SK-N-DZ (cell line): Measurements from ENCODE around the gene CDK14.
"Not testable (repeated sequence)": the region's sequence is repeated elsewhere in the genome, so short reads cannot be mapped to it uniquely, and the experiment has no call there.

Source experiments
- DNase-seq: peaks from one replicate; pipeline ENCODE4 v3.0.0-alpha.2; 2015; ENCODE audit warnings: low spot score

Gene CDK14

GRCh38 chr7:90715067-90715466 is 118.9 kb downstream of the CDK14 start:
- no peak for DNase-seq

GRCh38 chr7:90717296-90718060 is 121.4 kb downstream of the CDK14 start:
- no peak for DNase-seq

DNA sequence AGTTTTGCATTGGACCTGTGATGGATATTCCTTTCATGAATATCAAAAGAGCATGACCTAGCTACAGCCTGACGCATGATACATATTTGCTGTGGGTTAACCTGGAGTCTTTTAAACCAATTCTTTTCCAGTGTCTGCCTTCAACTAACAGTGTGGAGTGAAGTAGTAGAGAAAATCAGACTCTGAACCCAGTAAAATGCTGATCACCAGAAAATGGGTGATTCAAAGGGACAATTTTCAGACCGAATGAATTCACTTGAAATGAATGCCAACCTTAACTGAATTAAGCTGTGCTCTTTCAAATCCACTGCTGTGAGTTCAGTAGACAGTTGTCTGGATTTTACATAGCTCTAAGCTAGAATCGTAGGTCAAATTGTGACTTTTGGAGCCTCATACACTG is 123.0 kb downstream of the CDK14 start:
- DNase-seq, result no peak

GRCh38 chr7:90720984-90721760 is 125.1 kb downstream of the CDK14 start:
- DNase-seq, result no peak

DNA sequence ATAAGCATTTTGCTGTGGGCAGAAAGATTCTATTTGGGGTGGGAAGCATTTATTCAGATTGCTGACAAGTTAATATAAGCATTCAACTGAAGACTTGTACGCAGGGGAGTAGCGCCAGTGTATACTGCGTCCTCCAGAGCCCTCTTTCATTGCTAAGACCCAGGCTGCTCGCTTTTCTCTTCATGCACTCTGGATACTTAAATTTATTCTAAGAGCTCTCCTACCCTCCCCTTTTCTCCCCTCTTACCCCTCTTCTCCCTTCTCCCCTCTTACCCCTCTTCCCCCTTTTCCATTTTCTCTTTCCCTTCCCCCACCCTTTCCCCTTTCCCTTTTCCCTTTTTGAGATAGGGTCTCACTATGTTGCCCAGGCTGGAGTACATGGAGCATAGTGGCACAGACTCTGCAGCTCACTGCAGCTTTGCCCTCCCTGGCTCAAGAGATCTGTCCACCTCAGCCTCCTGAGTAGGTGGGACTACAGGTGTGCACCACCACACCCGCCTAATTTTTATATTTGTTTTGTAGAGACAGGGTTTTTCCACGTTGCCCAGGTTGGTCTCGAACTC is 125.8 kb downstream of the CDK14 start:
- no peak for DNase-seq

GRCh38 chr7:90723233-90723632 is 127.1 kb downstream of the CDK14 start:
- no peak for DNase-seq

- DNase-seq, result no peak
These were observed 127.7 kb downstream of the CDK14 start for GRCh38 chr7:90723866-90724265.

DNA sequence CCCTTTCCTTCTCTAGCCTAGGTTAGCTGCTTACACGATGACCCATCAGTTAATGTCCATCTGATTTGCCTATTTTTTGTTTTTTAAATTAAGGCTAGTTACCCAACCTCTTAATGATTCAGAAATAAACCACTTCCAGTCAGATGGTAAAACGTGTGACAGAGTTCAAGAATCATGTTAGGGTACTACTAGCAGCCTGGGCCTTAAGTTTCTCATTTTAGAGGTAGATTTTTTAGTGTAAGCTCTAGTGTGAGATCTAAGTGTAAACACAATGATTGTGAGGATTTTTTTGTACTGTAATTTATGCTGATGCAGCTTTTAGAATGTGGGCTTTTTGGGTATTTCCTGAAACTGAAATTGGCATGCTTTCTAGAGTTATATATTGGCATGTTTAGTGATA is 130.0 kb downstream of the CDK14 start:
- DNase-seq, result no peak

GRCh38 chr7:90726623-90727022 is 130.5 kb downstream of the CDK14 start:
- no peak for DNase-seq

DNA sequence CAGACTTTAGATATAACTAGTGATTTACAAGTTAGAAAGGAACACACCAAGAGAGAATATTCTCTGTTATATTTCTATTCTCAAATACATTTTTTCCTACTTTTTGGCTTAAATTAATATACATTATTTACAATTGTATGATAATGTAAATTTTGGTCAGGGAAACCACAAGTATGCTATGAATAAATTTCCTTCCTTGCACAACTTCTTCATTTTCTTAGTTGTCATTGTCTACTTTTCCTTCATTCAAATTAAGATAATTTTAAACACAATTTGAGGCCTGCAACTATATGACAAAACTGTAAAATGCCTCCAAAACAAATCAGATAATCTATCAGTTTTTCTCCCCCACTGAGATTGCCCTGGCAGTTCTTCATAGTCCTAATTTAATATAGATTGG is 131.3 kb downstream of the CDK14 start:
- DNase-seq, result no peak

- DNase-seq, result no peak
These were observed 132.4 kb downstream of the CDK14 start for GRCh38 chr7:90728568-90728967.

GRCh38 chr7:90735611-90736280 is 139.6 kb downstream of the CDK14 start:
- not testable (repeated sequence) for DNase-seq

DNA sequence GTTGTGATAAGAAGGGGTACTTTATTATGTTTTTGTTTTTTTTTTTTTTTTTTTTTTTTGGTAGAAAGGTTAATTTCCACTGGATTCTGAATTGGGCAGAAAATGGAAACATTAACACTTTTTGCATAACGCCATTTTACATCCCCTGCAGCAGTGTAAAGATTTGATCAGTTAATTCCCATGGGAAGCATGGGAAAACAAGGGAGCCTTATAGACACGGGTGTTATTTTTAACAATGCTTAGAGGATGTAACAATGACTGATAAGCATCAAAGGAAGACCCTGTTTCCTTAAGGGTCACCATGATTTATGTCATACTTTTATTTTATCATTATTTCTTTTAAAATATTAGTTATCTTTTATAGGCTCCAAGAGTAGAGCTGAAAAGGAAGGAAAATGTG is 140.2 kb downstream of the CDK14 start:
- DNase-seq, result no peak

GRCh38 chr7:90736968-90737939 is 141.1 kb downstream of the CDK14 start:
- DNase-seq, result no peak

DNA sequence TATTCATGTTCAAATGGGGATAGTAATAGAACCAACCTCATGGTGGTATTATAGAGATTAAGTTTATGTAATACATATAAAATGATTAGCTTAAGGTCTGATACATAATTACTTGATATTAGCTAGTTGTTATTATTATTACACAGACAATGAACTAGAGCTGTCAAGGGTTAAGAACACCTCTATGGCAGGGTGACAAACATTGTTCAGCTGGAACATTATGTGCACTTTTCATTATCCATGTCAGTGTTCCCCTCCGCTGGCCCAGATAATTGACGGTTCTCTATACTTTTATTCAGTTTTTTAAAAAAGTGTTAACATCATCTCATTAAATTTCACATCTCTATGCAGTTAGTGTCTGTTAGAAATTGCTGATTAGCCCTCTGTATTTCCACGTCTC is 142.1 kb downstream of the CDK14 start:
- DNase-seq, result no peak

DNA sequence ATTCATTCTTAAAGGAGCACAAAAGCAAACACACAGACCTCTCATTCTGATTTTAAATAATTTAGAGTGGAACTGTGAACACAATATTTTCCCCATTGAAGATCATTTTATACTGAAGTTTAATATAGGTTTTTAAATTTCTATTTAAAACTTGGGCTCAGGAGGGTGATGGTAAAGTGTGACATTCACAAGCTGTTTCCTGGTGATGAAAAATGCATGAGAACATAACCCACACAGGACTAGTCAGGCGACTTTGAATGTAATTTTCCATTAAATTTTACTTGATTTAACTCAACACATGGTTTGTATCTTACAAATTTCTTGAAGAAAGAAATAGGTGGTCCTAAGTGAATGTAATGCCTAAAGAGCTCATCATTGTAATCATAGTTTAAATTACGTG is 143.6 kb downstream of the CDK14 start:
- no peak for DNase-seq

DNA sequence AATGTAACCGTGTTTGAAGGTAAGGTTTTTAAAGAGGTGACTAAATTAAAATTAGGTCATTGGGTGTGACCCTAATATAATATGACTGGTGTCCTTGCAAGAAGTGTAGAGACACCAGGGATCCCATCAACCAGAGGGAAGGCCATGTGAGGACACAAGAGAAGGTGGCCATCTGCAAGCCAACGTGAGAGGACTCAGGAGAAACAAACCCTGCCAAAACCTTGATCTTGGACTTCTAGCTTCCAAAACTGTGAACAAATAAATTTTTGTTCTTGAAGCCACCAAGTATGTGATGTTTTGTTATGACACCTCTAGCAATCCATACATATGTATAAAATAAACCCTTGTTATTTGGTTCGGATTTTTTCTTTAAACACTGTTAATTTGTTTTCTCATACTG is 144.3 kb downstream of the CDK14 start:
- no peak for DNase-seq

DNA sequence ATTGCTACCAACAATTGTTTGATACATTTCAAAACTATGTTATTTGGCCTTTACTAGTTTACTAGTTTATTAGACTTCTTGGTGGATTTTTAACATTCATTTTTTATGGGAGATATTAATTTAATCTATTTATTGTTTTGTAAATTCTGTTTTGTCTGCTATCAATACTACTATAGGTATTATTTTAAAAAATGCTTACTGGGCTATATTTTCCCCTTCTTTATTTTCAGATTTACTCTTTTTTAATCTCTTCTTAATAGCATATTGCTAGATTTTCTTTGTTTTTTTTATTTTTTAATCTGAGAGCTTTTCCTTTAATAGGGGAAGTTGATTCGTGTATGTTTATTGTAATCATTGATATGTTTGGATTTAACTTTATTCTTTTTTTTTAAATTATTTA is 147.5 kb downstream of the CDK14 start:
- no peak for DNase-seq

DNA sequence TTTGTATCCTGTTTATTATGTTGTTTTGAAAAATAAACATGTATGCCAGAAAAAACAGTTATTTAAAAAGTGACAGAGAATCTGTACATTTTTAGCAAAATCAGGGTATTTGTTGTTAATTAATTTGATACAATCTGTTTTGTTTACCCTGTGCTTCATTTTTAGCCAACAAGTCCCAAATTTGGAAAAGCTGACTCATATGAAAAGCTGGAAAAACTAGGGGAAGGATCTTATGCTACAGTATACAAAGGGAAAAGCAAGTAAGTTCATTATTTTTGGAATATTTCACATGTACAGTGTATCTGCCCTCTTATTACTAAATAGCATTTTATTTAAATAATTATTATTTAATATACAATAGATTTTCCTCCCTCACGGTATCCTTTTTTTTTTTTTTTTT is 151.4 kb downstream of the CDK14 start:
- no peak for DNase-seq

DNA sequence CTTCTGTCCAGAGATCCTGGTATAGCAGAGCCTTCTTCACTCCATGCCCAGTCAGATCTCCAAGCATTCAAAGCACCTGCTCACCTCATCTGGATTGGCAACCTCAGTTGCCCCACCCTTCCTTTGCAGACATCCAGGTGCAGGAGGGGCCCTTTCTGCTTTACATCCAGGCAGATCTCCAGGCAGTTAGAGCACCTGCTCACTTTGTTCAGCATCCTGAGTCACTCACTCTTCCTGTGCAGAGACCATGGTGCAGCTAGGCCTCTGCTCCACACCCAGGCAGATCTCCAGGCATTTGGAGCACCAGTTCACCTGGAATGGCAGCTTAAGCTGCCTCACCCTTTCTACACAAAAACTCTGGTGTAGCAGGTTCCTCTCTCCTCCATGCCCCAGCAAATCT is 153.1 kb downstream of the CDK14 start:
- no peak for DNase-seq

GRCh38 chr7:90749774-90750173 is 153.7 kb downstream of the CDK14 start:
- DNase-seq, result peak; percentile 18
